ENCODE results near the gene CYB561.

Gene CYB561

GRCh38 chr17:63405741-63406261, 40.3 kb downstream of the CYB561 start:
- no peak for DNase-seq

GRCh38 chr17:63405020-63405419, 41.1 kb downstream of the CYB561 start:
- no peak for DNase-seq

GRCh38 chr17:63402431-63403212, 43.5 kb downstream of the CYB561 start:
- DNase-seq = no peak

GRCh38 chr17:63399856-63400255, 46.2 kb downstream of the CYB561 start:
- no peak for DNase-seq

GRCh38 chr17:63399316-63399715, 46.8 kb downstream of the CYB561 start:
- DNase-seq = no peak

GRCh38 chr17:63398680-63399079, 47.4 kb downstream of the CYB561 start:
- DNase-seq = no peak

- DNase-seq = no peak
Observed at GRCh38 chr17:63395075-63395805, 50.9 kb downstream of the CYB561 start.

GRCh38 chr17:63390090-63390489, 56.0 kb downstream of the CYB561 start:
- DNase-seq = no peak

GRCh38 chr17:63387656-63388340, 58.3 kb downstream of the CYB561 start:
- no peak for DNase-seq

- DNase-seq = no peak
Observed at GRCh38 chr17:63382826-63383225, 63.3 kb downstream of the CYB561 start.
